Fibroblast of the aortic adventitia (primary cell): ENCODE data around the gene AARS2. TPM values are rescaled to one million over a fixed set of nuclear protein-coding genes. Genes with fewer than 3 reads are reported as not detected.
"Not testable (repeated sequence)": the region's sequence is repeated elsewhere in the genome, so short reads cannot be mapped to it uniquely, and the experiment has no call there.

Experiments
- DNase-seq: peaks from one replicate; pipeline ENCODE4 v3.0.0-alpha.2; 2010; ENCODE audit warnings: low read depth
- H3K4me3 ChIP-seq: 2 replicates; pipeline ENCODE4 v1.5.1; 2011; ENCODE audit warnings: low read depth, mild to moderate bottlenecking, control low read depth, low read length, moderate library complexity
- total RNA-seq: library from RNA; depleted of rRNA; stranded (reverse); fragments of >200 nt; gene quantifications from 2 replicates; pipeline ENCODE4 v1.2.3, GENCODE V29; 2012; ENCODE audit warnings: low replicate concordance
- TF ChIP-seq, protein P1 (sequence below): IDR thresholded peaks from 2 replicates; pipeline ENCODE4 v1.5.1; 2011; ENCODE audit warnings: mild to moderate bottlenecking, low read length, control low read depth, inconsistent platforms; ENCODE audit not compliant: insufficient read depth

AARS2 gene
- total RNA-seq, 1 donor: 12.7 TPM

DNA sequence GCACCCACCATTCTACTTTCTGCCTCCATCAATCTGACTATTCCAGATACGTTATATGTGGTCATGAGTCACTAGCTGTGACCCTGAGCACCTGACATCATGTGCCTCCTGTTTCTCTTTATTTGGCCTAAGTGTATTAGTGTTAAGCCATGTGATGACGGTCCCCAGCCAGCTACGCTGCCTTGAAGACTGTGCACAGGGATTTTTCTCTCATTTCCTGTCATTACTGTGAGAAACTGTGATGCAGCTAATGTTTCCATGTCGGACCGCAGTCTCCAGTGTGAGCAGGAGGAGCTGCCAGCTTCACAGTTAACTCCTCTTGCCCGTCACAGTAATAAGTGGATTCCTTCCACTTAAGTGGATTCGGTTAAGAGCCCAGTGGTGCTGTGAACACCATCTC, 19.4 kb upstream of the AARS2 start:
- no peak overlapping the region for H3K4me3 ChIP-seq
- TF ChIP-seq, protein P1, sequence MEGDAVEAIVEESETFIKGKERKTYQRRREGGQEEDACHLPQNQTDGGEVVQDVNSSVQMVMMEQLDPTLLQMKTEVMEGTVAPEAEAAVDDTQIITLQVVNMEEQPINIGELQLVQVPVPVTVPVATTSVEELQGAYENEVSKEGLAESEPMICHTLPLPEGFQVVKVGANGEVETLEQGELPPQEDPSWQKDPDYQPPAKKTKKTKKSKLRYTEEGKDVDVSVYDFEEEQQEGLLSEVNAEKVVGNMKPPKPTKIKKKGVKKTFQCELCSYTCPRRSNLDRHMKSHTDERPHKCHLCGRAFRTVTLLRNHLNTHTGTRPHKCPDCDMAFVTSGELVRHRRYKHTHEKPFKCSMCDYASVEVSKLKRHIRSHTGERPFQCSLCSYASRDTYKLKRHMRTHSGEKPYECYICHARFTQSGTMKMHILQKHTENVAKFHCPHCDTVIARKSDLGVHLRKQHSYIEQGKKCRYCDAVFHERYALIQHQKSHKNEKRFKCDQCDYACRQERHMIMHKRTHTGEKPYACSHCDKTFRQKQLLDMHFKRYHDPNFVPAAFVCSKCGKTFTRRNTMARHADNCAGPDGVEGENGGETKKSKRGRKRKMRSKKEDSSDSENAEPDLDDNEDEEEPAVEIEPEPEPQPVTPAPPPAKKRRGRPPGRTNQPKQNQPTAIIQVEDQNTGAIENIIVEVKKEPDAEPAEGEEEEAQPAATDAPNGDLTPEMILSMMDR: no peak
- DNase-seq: no peak

DNA sequence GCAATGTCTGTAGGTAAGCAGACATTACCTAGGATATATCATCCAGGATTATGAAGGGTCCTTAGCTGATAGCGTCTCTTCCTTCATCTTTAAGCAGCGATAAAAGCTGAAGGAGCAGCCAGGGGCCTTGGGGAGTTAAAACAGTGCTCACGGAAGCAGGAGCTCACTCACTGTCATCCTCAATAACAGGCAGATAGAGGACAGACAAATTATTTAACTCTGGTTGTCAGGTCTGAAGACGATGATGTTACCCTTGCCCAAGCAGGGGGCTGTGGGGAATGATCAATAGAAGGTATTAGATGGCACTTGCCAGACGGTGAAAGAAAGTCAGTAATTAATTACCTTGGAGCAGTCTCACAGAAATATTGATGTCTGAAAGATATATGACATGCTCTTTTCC, 16.7 kb upstream of the AARS2 start:
- DNase-seq: no peak
- TF ChIP-seq, protein P1: no peak
- H3K4me3 ChIP-seq: no peak overlapping the region

DNA sequence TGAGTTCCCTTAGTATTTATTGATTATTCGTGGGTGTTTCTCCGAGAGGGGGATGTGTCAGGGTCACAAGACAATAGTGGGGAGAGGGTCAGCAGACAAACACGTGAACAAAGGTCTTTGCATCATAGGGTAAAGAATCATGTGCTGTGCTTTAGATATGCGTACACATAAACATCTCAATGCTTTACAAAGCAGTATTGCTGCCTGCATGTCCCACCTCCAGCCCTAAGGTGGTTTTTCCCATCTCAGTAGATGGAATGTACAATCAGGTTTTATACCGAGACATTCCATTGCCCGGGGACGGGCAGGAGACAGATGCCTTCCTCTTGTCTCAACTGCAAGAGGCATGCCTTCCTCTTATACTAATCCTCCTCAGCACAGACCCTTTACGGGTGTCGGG, 15.1 kb upstream of the AARS2 start:
- not testable (repeated sequence) for H3K4me3 ChIP-seq, DNase-seq

DNA sequence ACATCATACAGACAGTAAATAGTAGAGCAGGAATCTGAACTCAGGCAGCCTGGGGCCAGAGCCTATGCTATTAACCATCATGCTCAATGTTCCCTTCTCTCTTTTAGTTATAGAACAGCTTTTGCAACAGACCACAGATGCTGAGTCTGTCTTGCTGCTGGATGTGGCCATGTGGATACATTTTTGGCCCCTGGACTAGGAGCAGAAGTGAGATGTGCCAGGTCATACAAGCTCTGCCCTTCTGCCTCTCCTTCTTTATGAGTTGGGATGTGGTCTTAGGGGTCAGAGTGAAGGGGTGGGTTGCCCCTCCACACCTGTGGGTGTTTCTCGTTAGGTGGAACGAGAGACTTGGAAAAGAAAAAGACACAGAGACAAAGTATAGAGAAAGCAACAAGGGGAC, 14.6 kb upstream of the AARS2 start:
- TF ChIP-seq, protein P1: no peak
- H3K4me3 ChIP-seq: no peak overlapping the region

DNA sequence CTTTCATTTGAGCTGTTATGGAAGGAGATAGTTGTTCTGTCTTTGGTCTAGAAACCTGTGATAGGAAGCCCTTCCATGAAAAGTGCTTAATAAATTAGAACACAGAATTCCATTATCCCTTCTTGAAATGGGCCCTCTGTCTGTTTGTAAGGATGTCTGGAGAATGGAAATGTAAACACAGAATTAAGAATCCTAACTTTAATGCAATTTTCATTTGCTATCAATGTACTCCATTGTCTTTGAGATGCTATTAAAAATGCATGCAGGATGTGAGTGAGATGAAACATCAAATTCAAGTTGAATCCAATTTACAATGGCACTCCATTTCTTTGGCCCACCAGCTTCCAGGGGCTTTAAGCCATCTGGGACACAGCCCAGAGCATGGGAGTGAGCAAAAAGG, 13.9 kb upstream of the AARS2 start:
- DNase-seq: no peak
- TF ChIP-seq, protein P1: no peak
- no peak overlapping the region for H3K4me3 ChIP-seq

More for the DNA sequence above, 14.6 kb upstream of the AARS2 start:
- DNase-seq: no peak

DNA sequence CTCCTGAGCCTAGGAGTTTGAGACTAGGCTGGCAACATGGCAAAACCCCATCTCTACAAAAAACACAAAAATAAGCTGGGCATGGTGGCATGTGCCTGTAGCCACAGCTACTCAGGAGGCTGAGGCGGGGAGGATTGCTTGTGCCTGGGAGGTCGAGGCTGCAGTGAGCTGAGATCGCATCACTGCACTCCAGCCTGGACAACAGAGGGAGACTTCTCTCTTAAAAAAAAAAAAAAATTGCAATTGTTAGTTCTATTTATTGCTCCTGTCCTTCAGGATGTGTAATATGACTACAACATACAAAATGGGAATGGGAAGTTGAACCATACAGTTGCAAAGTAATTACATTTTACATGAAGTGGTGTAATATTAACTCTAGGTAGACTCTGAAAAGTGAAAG, 8.1 kb upstream of the AARS2 start:
- no peak for DNase-seq
- H3K4me3 ChIP-seq: no peak overlapping the region
- TF ChIP-seq, protein P1: no peak

DNA sequence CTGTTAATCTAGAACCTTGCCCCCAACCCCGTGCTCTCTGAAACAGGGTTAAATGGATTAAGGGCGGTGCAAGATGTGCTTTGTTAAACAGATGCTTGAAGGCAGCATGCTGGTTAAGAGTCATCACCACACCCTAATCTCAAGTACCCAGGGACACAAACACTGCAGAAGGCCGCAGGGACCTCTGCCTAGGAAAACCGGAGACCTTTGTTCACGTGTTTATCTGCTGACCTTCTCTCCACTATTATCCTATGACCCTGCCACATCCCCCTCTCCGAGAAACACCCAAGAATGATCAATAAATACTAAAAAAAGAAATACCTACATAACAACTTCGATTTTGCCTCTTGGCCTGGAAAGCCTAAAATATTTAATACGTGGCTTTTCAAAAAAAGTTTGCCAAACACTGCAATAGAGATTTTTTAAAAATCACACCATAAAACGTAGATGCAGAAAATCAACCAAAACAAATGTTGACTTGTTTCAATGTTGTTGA, 4.0 kb upstream of the AARS2 start:
- not testable (repeated sequence) for H3K4me3 ChIP-seq, DNase-seq

DNA sequence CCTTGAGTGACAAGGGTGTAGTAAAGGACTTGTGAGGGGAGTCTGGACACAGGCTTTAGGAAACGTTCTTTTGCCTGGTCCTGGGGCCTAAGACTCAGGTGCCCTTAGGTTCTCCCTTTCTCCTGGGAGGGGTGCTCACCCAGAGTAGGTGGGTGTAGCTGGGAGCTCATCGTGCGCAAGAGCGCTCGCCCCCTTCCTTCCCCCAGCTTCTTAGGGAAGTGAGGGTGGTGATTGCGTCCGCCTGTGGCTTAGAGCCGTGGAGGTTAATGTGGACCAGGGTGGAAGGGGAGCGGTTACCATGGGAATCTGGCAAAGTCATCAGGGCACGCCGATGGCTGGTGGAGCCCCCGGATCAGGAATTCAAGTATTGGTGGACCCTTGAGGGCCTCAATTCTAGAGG, 3.3 kb upstream of the AARS2 start:
- H3K4me3 ChIP-seq: no peak overlapping the region
- no peak for DNase-seq
- TF ChIP-seq, protein P1: no peak
